Activated T-cell treated with anti-CD3 and anti-CD28 coated beads for 24 hours (primary cell): ENCODE measurements around the gene SLC25A47.
A peak's percentile ranks its signal among the peaks of the same experiment; 100 is the strongest.
"Not testable (repeated sequence)": the region's sequence is repeated elsewhere in the genome, so short reads cannot be mapped to it uniquely, and the experiment has no call there.

Source experiments
- DNase-seq: peaks from one replicate; pipeline ENCODE4 v3.0.0-alpha.2; 2020; ENCODE audit warnings: low read depth

SLC25A47 gene

GRCh38 chr14:100290607-100291304 is 32.4 kb upstream of the SLC25A47 start:
- no peak for DNase-seq

GRCh38 chr14:100291305-100292075 is 31.6 kb upstream of the SLC25A47 start:
- no peak for DNase-seq

- DNase-seq, result no peak
These were observed 30.8 kb upstream of the SLC25A47 start for GRCh38 chr14:100292301-100292775.

DNA sequence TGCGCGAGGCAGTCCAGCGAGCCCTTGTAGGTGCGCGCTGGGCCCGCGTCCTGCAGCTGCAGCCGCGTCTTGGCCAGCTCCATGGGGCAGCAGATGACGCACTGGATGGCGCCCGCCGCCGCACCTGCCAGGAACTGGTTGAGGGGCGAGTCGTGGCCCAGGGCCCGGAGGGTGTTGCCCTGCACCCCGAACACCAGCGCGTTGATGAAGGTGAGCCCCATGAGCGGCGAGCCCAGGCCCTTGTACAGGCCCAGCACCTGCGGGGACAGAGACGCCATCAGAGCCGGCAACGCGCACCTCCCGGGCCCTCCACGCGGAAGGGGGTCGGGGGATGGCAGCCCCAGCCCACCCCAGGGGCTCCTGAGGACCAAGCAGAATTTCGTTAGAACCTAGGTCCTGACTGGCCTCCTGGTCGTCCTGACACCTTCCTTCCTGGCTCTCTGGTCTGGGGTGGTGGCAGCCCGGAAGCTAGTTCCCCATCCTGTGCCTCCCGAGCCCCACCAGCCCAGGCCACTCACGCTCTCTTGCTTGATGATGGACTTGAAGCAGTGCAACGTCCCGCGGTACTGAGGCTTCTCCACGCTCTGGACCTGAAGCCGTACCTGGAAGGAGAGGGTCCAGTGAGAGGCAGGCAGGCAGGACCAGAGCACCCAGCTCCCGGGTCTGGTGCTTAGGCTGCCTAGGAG is 30.2 kb upstream of the SLC25A47 start:
- no peak for DNase-seq

- DNase-seq, result no peak
These were observed 29.5 kb upstream of the SLC25A47 start for GRCh38 chr14:100293497-100294212.

DNA sequence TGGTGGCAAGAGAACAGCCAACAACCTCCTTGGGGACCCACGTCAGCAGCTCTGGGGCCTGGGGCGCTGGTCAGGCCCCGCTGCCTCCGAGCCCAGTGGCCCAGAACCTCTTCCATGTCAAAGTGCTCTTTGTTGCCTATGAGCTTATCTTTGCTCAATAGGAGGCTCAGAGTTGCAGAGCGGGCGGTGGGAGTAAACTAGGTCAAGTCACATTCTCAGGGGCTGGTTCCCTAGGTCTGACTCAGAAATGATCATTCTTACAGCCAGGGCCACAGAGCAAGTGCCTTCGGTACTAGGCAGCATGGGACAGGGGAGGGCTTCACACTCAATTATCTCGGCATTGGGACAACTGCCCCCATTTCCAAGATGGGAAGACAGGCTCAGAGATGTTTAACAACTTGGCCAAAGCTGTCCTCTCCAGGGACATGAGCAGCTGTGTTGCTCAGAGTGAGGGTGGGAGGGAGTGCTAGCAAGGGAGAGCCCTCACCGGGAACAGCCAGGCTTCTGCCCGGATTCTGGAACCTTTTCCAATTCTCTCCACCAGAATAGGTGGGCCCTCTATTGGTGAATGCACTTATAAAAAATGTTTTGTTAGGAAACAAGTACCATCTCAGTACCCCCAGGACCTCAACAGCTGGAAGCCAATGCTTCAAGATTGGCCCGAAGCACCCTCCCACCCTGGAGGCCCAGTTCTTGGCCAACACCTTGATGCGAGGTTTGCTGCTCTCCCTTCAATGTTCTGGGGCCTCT is 28.8 kb upstream of the SLC25A47 start:
- no peak for DNase-seq

GRCh38 chr14:100294963-100295330 is 28.2 kb upstream of the SLC25A47 start:
- no peak for DNase-seq

DNA sequence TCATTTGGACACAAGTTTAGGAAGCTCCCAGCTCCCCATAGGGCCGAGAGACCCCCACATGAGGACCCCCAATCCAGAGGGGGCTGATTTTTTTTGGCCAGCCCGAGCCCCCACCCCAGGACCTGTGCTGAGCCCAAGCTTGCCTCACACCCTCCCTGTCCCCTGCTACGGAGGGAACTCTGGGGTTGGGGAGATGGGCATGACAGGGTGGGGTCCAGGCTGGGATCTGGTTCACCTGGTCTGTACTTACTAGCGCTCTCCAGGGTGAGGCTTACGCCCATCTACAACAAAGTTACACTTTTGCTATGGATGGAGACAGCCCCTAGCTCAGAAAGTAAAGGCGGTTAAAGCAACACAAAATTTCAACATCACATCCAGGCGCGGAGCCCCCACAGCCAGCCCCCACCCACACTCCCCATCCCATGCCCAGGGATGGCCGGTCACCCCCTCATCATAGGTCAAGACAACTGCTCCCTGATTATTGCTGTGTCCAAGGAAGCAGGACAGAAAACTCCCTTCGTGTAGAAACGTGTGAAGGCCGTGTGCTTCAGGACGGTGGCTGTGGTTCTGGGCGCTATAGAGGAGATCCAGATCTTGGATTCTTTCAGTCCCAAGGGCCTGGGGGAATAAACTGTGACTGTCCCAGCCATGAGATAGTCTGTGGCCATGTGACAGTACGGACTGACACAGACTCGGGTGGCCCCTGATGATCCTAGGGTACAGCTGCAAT is 27.6 kb upstream of the SLC25A47 start:
- no peak for DNase-seq

GRCh38 chr14:100296106-100296651 is 27.0 kb upstream of the SLC25A47 start:
- no peak for DNase-seq

GRCh38 chr14:100296729-100297128 is 26.4 kb upstream of the SLC25A47 start:
- DNase-seq, result not testable (repeated sequence)

DNA sequence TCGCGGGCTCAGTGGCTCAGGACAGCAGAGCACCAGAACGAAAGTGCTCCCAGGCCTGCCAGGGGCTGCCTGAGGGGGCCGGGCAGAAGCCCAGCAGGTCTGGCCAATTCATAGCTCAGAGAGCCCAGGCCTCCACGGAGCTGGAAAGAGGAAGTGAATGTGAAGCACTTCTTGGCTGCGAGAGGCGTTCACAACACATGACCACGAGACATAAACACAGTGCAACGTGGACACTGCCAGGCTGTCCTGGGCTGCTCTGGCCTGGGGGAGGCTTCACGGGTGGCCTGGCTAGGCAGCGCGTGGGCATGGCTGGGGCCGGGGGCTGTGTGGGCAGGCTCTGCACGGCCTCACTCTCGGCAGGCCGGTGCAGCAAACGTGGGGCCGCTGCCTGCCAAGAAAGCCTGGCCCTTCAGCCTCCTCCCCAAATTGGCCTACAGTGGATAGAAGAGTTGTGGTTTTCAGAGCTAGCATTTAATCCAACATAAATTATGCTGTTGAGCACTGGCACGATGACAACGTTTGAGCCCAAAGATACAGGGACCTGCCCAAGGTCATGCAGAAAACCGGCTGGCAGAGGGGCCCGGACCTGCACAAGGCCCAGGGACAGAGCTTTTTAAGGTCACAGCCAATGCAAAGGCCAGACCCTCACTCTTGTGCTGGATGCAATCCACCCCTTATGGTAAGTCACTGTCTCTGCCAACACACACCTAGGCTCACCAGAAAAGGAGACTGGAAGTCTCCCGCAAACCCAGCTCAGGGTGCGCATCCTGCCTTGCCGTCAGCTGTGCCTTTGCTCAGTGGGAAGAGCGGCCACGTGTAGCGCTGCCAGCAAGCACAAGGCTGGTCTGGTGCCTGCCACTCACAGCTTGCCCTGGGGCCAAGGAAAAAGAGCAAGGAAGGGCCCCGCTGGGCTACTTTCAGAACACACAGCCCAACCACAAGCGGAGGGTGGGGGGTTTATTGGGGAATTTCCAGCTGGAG is 25.5 kb upstream of the SLC25A47 start:
- DNase-seq, result no peak

DNA sequence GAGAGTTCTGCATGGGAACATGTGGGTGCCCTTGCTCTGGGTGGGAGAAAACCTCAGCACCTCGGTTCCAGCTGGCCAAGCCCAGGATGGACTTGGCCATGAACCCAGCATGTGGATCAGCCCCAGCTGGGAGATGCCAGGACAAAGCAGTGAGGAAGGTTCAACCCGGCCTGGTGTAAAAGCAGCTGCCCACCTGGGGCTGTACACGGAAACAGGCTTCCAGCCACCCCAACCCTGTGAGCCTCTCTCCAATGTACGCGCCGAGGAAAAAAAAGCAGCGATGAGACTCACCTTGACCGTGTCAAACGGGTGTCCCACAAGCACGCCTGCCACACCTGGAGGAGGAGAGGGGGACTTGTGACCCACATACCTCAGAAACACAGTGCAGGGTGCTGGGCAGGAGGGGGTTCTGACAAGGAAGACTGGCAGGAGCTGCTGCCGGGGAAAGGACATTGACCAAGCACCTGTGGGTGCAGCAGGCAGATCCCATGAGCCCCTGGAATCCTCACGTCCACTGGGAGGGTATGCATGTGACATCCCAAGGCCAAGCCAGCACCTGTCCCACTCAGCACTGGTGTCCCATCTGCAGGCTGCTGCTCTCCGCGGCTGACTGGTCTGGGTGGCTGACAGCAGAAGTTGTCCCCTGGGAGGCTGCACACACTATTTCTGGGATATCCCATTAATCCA is 24.4 kb upstream of the SLC25A47 start:
- no peak for DNase-seq

GRCh38 chr14:100299238-100299560 is 23.9 kb upstream of the SLC25A47 start:
- no peak for DNase-seq

GRCh38 chr14:100302616-100303015 is 20.5 kb upstream of the SLC25A47 start:
- no peak for DNase-seq

DNA sequence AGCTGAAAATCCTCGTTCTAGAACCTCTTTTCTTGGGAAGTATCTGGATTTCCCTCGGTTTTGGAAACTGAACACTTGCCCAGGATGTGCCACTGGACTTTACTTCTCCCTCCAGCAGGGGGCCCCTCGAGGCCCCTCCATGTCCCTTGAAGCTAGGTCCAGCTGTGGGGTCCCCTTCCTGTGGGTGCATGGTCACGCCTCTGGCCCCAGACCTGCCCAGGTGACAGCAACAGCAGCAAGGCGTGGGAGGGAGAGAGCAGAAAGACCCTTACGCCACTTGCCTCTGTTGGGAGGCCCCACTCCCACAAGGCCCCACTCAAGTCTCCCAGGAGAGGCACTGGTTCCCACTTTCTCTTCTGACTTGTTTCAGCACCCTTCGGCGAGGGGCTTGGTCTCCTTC is 20.0 kb upstream of the SLC25A47 start:
- no peak for DNase-seq

DNA sequence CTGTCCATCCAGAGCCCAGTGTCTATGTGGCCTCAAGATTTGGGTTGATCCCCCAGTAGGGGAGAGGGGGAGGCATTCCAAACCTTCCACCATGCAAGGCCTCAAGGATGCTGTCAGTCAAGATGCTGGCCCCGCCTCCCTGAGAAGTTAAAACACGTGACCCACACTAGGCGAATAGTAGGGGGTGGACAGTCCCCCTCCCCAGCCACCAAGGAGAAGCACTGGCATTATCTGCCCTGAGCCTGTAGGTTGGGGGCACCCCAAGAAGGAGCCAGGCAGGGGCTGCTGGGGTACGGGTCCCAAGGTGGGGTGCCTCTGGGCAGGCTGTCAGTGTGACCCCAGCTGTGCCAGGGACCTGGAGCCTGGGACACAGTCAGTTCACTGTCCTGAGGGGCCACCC is 19.2 kb upstream of the SLC25A47 start:
- no peak for DNase-seq

DNA sequence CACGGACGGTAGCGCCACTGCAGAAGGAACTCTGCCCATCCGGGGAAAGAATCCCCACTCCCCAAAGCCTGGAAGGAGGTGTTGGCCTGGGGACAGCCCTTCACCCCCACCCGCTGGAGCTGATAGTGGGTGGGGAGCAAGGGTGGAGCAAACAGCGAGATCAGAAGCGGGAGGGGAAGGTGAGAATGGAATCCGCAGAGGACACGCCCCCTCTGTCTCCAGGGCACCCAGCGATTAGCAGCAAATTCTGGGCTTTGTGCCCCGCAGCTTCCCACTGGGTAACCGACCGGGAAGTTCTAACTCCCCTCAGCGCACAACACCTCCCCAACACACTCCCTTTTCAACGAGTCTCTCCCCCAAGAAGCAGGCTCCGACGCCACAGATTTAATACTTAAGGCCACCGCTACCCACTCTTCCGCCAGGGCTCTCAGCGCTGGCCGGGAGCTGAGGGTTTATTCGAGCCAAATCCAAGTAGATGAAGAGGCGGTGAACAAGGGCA is 18.3 kb upstream of the SLC25A47 start:
- no peak for DNase-seq

GRCh38 chr14:100305324-100306100 is 17.6 kb upstream of the SLC25A47 start:
- DNase-seq, result peak; percentile 26
